ENCODE data around the gene UBAC2.
"Not testable (repeated sequence)": the region's sequence is repeated elsewhere in the genome, so short reads cannot be mapped to it uniquely, and the experiment has no call there.

The UBAC2 gene

DNA sequence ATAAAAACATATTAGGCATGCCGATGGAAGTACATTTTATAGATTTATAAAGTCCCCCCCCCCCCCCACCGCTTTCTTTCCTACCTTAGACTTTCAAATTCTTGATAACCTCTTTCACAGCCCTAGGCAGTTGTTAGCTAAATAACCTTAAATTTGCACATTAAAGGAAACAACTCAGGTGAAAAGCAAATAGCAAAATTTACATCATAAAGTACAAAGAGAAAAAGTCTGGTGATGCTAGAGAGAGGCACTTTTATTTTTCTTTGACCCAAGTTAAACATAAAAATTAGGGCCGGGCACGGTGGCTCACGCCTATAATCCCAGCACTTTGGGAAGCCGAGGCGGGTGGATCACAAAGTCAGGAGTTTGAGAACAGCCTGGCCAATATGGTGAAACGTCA is 15.0 kb upstream of the UBAC2 start:
- no peak for DNase-seq

DNA sequence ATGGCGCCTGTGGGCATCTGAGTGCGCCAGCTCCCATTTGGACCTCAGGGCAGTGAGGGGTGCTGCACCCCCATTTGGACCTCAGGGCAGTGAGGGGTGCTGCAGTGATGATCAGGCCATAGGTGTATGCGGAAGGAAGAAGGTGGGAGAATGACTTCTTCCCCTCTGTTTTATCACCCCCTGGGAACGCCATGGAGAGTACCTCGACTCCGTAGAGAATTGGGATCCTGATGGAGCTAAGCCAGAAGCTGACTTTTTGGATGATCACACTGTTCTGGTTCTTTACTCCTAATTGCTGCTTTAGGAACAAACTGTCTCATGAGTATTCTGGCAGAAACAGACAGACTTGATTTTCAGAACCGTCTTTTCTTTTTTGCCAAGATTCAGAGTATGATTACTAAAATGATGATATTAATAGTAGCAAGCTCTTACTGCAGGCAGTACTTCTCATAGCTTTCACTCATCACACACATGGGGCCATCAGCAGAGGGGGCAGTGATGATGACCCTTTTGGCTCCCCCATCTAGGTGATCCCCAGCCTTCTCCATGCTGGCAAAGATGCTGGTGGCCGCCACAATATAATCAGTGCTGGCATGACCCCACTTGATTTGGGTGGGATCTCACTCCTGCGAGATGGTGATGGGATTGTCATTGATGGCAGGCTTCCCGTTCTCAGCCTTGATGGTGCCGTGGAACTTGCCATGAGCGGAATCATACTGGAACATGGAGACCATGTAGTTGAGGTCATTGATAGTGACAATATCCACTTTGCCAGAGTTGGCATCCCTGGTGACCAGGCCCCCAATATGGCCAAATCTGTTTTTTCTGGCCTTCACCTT is 10.3 kb upstream of the UBAC2 start:
- no peak for DNase-seq

DNA sequence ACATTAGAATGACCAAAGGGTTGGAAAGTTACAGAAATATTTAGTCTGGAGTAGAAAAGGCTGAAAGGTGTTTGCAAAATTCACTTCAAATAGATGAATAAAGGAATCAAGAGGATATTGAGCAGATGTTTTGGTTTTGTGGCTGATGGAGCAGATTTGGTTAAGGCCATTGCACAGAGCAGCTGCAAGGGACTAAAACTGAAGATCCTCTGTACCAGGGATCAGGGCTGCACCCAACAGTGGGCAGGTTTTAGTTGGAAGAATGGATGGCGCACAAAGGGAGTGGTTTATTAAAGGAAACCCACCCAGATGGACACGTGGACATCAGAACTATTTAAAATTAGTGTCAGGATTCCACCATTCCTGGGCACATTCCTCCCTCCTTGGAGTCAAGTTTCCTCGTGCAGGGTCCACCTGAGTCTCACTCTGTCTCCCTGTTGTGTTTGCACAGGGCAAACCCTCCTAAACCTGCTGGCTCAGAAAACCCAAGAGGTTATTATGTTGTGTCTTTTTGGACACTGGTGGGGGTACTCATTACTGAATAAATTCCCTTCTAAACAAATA is 9.2 kb upstream of the UBAC2 start:
- no peak for DNase-seq

DNA sequence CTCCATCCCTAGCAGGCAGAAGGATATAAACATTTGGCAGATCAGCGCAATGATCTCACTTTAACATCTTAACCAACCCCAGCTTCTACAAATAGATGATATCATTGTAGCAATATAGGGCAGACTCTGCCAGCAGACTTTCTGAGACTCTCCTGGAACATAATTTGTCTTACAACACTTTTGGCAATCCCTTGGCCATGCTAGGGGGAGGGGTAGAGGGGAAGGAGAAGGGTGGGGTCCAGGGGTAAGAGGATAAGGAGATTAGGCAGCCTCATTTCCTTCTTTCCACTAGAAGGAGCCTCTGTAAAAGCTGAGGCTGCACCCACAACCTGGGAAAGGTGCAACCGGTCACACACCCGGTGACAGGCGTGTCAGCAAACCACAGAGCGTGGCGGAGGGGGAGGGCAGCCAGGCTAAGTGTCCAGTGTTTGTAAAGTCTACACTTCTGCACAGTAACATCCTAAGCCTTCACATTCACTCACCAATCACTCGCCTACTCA is 8.7 kb upstream of the UBAC2 start:
- DNase-seq: no peak

DNA sequence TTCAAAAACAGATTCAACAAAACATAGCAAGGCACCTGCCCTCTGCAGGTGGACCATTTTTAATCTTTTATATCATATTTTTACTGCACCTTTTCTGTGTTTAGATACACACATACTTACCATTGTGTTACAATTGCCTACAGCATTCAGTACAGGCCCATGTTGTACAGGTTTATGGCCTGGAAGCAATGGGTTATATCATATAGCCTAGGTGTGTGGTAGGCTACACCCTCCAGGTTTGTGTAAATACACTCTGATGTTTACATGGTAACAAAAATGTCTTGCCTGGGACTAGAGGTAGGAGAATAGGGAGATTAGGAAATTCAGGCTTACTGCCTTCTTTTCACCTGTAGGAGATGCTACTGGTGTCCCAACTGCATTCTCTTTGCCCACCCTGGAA is 8.2 kb upstream of the UBAC2 start:
- DNase-seq: no peak

DNA sequence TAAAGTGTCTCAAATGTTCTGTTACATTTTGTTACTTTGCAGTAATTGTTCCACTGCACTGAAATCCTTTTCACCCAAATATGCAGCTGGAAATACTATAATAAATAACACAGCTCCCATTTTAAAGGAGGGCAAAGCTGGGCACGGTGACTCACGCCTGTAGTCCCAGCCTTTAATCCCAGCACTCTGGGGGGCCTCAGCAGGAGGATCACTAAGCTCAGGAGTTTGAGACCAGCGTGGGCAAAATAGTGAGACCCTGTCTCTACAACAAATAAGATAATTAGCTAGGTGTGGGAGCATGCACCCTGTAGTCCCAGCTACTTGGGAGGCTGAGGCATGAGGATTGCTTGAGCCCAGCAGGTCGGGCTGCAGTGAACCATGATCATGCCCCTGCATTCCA is 7.5 kb upstream of the UBAC2 start:
- DNase-seq: no peak

DNA sequence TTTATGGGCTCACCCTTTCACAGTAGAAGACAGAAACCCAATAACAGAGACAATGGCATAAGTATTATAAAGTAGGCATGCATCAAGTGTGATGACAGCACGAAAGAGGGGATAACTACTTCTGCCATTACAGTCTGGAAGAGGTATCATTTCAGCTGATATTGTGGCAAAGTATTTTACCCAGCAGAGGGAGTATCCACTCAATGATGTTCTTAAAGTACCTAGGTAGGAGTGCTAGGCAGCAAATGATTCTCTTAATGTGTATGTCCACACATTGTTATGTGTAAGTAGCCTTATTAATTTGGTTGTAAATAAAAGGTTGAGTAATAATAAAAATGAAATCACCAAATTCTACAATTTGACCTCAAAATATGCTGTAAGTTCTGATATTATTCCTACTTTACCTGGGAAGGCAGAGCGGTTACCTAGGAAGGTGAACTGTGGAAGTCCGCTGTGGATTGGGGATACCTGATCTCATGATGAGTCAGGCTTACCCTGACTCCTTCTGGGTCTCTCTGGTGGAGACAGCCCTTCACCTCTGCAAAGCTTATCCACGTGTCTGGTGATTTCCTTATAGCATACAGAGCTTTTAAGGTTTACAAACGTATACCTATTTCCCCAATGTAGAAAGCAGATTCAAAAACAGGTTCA is 4.1 kb upstream of the UBAC2 start:
- no peak for DNase-seq

DNA sequence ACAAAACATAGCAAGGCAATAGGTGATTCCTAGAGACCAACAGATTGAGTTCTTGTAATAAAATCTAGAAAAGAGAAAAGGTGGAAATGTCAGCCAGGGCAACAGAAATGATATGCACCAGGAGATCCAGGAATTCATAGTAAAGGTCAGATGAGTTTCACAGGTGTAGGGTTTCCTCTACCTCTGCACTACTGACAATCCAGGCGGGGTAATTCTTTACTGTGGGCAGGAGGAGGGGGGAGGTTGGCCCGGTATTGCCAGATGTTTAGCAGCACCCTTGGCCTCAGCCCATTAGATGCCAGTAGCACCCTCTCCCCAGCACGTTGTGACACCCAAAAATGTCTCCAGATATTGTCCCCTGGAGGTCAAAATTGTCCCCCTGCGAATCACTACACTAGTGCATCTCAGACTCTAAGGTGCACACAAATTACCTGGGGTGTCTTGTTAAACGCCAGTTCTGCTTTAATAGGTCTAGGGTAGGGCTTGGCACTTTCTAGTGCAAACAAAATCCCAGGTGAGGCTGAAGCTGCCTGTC is 3.5 kb upstream of the UBAC2 start:
- no peak for DNase-seq

DNA sequence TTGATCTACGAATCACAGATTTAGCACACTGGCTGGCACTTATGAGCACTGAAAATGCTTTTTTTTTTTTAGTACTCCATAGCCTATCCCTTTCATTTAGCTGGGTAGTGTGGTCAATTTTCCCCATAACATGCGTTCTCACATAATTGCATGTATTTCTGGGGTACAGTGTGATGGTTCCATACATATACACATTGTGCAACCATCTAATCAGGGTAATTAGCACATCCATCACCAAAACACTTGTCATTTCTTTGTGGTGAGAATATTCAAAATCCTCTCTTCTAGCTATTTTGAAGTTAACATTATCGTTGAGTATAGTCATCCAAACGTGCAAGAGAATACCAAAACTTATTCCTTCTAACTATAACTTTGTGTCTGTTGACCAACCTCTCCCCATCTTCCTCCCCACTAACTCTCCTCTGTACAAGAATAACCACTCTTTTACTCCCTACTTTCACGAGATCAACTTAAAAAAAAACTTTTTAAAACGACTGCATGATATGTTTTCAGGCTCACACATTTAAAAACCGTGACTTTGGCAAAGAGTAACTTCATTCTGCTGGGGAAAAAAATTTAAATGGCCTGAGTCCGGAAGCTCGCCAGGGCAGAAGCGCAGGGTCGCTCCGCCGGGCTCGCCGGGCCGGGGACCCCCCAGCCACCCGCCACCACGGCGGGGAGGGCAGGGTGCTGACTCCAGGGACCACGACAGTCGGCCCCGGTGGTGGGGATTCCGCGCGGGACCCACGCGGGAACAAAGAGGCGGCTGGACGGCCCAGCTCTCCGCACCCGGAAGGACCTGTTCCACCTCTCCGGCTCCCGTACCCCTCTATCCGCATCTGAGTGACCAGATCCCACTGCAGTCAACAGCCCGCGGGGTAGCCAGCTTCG is 868 bp upstream of the UBAC2 start:
- DNase-seq: no peak

DNA sequence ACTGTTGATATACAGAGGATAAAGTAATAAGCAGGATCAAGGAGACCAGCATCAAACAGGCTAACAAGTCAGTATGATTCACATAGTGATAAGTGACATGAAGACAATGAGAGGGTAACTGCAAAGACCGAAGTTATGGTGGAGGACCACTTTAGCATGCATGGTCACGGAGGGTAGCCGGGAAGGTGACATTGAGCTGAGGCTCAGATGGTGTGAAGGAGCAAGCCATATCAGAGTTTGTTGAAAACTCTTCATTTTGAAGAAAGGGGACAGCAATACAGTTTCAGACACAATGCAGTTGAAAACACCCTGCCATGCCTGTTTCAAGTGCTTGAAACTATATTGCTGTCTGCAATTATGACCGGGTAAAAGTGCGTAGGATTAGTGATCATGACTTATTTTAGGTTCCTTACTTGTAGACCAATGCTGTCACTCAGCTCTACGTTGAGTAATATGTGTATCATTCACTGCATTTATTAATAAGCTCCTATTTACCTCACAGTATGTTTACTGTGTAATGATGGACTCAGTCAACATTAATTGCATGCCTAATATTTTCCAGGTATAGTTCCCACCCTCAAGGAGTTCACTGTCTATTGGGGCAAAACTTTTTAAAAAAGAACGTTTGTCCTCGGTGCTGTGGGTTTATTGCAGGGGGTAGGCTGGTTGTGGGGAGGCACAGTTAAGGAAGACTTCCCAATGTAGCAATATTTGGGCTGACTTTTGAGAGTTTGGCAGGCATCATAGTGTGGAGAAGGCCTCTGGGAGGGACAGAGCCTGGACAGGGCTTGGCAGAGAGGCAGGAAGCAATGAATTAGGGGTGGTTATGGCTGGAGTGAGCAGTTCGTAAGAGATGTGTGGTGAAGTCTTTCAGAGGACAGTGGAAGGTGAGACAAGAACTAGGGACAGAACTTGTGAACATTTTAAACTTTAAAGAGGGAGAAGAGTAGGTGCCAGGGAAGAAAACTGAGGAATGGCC is 3.2 kb downstream of the UBAC2 start:
- no peak for DNase-seq

DNA sequence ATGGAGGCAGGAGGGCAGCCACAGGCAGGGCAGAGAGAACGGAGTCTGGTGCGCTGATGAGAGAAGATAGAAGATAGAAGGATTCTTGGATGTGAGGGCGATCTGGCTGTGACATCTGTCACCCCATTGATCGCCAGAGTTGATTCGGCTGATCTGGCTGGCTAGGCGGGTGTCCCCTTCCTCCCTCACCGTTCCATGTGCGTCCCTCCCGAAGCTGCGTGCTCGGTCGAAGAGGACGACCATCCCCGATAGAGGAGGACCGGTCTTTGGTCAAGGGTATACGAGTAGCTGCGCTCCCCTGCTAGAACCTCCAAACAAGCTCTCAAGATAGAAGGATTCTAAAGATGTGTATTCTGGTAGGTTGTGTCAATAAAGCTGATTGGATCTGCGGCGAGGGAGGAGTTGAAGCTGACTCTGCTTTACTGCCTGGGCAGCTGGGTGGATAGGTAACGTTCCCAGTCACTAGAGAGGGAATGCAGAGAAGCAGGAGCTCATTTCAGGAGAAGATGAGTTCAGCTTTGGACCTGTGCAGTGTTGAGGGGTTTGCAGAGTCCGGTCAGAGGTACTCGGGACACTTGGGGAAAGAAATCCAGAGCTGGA is 5.1 kb downstream of the UBAC2 start:
- no peak for DNase-seq

DNA sequence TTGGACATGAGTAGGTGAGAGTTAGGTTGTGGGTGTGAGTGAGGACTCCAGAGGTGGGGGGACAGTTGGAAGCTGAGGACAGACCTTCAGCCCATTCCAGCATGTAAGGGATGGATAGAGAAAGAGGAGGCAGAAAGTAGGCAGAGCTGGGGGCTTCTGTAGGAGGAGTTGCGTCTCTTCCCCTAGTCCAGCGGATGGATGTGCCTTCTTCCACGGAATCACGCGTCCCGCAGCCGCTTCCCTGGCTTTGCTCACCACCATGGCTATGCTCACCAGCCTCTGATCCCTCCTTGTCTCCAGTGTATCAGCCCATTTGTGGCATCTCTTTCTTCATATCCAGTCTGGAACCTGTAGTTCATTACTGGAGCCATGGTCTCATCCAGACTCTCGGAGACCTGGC is 5.6 kb downstream of the UBAC2 start:
- no peak for DNase-seq

DNA sequence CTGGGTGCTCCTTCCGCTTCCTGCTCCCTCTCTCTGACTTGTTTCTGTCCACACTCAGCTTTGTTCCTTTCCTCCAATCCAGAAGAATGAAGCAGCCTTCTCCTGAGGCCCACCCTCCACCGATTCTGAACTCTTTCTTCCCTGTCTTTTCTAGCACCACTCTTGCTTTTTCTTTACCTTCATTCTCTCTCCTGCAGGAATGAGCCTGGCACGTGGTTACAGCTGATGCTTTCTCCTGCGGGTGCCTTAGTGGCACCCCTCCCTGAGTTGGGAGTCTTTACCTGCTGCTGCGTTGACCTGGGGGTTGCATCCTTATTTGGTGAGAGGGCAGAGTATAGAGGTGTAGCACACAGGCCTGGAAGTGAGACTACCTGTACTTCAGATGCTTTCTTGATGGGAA is 6.2 kb downstream of the UBAC2 start:
- DNase-seq: no peak

DNA sequence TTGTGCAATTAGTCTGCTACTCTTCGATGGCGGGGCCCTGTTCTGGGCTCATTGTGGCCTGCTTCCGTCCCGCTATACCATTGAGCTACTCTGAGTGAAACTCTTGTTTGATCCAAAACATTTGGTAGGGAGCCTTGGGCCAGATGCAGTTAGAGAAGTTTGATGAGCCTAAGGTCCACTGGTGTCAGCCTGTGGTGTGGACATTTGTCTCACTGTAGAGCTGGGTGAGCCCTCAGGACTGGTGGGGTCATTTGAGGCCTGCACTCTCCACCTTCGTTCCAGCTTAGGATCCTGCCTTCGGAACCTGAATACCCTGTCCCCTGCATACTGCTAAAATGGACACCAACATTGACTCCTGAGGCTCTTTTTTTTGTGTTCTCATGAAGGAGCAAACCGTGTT is 6.9 kb downstream of the UBAC2 start:
- no peak for DNase-seq

DNA sequence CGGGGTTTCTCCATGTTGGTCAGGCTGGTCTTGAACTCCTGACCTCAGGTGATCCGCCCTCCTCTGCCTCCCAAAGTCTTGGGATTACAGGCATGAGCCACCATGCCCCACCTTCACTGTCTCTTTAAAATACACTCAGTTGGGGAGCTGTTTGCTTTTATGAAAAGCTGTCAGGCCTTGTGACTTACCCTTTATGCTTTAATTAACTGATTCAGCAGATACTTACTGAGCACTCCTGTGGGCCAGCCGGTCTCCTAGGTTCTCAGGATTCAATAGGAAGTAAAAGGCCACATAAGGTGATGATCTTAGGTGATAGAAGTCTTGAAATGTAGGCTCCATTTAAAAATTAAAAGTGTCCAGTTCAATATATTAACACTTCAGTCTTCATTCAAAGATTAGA is 7.5 kb downstream of the UBAC2 start:
- DNase-seq: no peak

DNA sequence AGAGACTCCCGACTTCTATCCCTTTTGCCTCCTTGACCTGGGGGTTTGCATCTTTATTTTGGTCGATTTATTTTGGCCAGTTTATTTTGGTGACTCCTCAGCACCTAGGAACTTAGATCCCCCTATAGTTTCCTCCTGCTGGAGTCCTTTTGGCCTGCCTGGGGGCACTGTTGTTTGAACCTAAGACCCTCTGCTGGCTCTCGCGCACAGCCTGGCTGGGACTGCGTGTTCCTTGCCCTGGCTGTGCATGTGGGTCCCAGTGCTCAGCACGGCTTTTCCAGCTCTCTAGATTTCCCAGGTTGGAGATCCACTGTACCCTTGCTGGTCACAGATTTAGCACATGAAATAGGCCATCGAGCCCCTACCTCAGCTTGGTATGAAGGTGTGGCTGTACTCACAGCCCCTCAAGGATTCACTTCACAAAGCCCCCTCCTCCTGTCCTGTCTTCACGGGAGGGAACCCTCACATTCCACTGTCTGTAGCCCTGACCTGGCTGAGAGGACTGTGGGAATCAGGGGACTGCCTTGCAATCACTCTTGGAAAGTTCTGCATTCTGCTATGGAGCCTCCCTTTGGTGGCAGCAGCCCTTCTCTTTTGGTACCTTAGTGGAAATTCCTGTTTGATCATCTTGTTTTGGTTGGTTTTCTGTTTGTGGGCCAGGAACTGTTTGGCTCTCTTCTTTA is 8.3 kb downstream of the UBAC2 start:
- DNase-seq: no peak

DNA sequence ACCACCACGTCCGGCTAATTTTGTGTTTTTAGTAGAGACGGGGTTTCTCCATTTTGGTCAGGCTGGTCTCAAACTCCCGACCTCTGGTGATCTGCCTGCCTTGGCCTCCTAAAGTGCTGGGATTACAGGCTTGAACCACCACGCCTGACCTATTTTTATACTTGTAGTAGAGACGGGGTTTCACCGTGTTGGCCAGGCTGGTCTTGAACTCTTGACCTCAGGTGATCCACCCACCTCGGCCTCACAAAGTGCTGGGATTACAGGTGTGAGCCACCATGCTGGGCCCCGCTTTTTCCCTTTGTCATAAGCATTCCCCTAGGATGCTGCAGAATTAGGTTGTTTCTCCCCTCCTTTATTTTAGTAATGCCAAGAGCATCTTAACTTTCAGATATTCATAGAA is 10.0 kb downstream of the UBAC2 start:
- DNase-seq: not testable (repeated sequence)

DNA sequence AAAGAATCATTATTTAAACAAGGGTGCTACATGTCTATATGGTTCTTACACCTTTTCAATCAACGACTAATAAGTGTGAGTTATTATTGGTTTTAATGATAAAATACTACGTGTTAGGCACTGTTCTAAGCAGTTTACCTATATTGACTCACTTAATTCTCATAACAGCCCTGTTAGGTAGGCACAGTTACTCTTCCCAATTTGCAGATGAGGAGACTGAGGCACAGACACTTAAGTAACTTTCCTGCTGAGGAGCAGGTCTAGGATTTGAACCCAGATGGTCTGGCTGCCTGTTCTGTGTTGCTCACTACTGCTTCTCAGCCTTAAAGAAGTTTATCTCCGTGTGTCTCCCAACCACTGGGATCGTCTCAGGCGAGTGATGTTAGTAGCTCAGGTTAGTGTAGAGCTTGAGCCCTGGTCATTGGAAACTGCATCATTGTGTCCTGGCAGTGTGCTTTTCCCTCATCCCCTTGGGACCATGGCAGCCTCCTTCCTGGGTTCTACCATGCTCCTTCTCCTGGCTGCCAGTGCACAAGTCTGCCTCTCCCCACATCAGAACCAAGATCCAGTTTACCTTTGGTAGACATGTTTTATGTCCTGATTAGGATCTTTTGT is 10.9 kb downstream of the UBAC2 start:
- no peak for DNase-seq

DNA sequence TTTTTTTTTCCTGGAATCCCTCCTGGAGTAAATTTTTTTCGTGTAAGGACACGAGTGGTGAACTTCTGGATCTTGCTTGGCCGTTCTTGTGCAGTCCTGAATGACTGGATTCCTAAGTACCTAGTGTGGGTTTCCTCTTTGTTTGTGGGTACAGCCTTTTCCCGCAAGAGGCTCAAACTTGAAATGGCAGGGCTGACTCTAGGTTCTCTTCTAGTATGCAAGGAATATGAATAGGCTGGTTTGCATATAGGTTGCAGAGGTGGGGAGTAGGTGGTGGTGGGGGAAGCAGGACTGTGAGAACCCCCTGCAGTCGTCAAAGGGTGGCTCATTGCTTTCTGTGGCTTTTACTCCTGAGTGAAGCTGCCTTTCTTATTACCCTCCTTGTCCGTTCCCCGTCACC is 13.6 kb downstream of the UBAC2 start:
- no peak for DNase-seq

DNA sequence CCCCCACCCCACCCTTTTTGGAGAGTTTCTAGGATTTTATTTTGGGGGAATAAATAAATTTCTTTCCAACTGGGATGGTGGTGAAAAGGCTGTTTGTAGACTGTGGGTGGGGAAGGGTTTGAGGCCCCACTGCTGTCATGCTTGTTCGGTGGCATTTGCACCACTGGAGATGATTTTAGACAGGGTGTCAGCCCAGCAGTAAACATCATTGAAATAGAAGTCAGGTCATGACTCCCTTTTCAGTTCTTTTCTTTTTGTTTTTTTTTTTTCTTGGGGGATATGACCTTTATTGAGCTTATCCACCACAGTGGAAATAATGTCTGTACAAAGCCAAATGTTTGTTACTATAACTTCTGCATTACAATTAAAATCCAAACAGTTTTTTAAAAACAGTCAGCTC is 14.1 kb downstream of the UBAC2 start:
- DNase-seq: no peak

Data from NCI-H1436 (cell line).